ENCODE data around the gene RGS3.
A peak's percentile ranks its signal among the peaks of the same experiment; 100 is the strongest.

RGS3 gene

DNA sequence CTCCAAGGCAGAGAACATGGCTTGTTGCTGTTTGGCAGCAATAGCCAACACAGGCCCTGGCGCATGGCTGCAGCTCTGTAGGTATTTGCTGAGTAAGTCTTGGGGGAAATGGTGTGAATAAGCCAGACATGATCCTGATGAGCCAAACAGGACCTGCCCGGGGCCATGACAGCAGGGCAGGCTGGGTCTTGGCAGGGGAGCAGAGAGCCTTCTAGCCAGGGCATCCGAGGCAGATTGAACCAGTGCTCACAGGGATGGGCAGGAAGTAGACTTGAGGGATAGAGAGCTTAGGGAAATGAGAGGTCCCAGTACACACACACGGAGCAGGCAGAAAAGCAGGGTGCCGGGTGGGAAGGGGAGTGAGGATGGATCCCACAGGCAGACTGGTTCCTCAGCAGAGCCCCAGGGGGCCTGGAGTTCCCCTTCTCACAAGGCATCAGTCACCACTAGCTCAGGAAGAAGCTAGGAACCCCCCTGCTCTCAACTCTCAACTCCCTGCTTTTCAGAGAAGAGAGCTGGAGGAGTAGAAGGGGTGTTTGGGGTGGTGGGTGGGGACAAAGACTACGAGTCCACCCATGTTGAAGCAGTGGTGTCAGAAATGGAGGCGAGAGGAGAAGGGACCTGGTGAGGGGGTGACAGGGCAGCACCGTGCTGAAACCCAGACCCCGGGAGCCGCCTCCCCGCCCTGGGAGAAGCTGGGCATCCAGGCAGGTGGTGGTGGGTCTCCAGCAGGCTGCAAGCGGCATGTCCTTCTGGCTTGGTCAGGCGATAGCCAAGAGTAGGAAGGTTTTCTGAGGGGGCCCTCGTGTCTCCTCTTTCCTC, 111.1 kb downstream of the RGS3 start:
- no peak for DNase-seq

DNA sequence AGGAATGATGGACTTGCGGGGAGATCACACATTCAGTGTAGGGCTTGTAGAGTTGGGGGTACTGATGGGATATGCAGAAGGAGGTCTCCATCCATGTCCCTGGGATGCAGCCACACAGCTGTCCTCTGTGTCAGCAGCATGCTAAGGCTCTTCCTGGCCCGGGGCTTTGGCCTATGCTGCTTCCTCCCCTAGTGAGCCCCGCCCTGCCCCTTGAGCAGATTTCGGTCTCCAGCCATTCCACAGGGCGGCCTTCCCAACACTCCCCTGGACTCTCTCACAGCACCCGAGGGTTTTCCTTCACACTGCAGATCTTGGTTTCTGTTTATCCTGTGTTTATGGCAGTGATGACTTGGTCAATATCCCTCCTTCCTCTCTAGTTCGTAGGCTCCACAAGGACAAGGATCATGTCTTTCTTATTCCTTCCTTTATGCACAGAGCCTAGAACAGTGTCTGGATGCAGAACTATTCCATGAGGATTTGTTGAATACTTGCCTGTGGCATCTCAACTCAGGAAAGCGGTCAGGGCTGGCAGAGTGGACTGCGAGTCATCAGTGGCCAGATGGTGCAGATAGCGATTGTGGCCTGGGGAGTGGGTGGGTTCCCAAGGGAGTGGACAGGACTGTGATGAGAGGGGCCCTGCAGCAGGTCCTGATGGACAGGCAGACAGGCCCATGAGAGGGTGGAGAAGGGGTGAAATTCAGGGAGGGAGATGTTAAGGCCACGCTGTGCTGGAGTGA, 114.2 kb downstream of the RGS3 start:
- no peak for DNase-seq

DNA sequence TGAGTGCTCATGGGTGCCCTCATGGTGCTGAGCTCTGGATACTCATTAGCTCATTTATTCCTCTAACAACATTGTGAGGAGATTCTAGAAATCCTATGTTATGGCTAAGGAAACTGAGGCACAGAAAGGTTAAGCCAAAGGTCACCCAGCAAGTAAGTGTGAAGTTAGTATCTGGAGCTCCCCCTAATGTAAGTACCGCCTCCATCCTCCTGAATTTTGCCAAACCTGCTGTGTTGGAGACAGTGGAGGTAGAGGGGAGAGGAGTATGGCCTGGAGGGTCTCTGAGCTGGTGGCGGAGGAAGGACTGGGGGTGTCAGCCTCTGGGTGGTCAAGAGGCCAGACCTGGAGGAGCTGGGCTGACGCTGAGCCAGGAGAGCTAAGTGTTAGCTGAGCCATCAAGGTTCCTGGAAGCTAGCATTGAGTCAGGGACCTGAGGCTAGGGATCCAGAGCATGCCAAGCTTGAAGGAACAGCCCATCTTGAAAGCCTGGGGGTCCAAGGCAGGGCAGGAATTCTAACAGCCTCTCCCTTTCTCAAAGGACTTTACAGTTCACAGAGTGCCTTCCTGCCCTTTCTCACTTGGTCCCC, 114.8 kb downstream of the RGS3 start:
- no peak for DNase-seq

DNA sequence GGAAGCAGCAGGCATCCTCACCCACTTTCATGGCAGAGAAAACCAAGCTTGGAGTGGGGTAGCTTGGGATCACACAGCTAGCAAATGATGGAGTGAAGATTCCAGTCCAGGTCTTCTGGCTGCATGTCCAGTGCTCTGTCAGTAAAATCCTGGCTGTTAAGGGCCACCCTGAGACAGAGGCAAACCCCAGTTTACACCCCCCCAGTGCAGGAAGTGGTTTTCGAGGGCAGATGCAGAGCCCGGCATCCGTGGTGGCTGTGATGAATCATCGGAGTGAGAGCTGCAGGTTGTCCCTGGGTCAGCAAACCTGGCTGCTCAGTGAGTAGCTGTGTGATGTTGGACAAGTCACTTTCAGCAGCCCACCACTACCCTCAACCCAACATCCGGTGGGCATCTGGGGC, 115.4 kb downstream of the RGS3 start:
- DNase-seq: peak; percentile 65

DNA sequence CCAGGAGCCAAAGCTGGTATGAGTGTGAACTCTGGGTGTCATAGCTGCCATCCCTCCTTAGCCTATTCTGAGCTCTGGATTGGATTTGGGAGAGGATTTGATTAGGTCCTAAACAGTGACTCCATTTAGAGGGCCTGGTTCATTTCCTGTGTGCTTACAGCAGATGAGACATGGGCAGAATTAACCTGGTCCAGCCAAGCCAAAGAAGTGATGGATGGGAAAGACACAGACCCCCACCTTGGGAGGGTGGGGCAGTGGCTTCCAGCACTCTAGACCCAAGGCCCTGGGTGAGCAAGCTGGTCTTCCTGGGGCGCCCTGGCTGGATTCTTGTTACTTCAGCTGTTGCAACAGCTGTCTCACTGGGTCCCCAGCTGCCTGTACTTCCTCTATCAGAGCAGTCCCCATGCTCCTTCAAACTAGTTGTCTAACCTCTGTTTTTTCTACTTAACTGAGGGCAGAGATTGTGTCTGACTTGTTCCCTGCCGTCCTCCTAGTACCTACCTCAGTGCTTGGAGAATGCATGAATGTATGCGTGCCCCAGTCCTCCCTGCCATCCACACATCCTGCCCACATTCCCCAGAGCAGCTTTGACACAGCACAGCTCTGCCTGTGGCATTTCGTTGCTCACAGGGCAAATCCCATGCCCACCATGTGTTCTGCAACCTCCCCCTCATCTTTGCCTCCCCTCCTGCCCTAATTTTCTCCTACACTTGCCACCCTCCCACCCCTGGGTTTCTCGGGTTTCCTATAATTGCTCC, 115.9 kb downstream of the RGS3 start:
- DNase-seq: no peak

DNA sequence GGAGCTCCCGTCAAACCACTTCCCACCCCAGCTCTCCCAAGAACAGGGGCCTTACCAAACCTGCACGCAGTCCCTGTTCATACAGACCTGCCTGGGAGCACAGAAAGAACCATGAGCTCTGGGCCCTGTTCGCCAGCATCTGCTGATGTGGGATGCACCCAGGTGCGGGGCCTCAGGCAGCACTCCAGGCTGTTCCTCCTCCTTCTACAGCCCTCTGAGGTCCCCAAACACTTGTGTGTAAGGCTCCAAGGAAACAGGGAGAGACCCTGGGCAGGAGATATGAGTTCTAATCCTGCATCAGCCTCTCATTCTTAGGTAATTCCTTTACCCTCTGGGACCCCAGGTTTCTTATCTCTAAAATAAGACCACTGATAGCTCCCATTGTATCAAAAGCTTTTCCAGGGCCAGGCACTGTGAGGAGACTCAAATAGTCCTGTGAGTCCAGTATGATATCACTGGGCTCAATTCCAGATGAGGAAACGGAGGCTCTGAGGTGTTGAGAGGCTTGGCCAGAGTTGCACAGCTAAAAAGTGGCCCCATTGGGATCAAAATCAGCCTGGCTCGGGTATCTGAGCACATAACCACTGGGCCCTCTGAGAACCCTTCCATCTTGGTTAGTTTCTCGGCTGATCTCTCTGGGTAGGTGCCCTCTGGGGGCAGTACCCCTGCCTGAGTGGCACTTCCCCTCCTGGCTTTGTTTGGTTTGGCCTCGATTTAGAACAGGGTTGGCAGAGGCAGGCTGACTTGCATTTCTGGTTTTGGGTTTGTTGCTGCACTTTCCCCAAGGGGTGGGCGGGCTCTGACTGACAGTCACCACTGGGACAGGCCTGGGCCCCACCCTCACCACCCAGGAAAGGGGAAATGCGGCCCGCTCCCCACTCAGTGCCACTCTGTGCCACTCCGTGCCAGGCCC, 116.8 kb downstream of the RGS3 start:
- peak; percentile 66 for DNase-seq

DNA sequence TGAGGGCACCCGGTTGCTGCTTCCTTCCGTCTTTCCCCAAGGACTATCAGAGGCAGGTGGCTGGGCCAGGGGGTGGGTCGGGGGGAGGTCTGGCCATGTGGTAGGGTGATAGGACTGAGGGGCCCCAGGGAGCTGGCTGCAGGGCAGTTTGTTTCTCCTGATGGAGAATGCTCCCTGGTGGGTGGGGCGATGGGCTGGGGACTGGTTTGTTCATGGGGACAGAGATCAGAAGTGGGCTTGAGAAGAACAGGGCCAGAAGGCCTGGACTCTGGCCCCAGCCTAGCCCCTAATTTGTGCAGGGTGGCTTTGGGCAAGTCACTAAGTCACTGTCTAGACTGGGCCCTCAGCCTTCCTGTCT, 117.4 kb downstream of the RGS3 start:
- DNase-seq: no peak

DNA sequence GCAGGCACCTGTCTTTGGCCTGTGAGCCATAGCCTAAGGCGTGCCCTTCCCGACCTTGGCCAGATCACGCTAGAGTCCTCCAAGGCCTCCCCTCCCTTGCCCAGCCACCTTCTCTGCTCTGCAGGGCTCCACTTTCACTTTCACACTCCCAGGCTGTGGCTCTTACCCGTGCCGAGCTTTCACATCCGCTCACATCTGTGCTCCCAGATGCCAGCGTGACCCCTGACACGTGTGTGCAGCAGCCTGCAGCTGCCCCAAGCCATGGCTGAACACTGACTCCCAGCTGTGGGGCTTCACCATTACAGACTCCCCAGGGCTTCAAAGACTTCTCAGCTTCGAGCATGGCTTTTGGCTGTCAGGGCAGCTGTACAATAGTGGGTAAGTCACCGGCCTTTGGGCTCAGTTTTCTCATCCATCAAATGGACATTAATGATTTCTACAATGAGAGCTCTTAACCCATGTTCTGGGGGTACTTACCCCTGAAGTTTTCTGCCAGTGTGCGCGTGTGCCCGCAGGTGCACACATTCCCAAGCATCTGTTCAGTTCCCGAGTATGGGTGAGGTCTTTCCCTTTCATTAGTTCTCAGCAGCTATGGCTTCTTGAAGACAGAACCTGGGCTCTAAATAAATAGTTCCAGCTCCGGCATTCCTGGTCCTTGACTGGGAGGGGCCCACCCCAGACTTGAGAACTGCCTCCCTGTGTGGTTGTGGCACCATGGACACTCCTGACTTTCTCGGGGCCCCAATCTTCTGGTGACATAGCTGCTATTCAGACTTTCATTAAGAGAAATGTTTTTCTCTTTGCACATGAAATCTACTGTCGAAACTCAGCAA, 118.6 kb downstream of the RGS3 start:
- peak; percentile 57 for DNase-seq

DNA sequence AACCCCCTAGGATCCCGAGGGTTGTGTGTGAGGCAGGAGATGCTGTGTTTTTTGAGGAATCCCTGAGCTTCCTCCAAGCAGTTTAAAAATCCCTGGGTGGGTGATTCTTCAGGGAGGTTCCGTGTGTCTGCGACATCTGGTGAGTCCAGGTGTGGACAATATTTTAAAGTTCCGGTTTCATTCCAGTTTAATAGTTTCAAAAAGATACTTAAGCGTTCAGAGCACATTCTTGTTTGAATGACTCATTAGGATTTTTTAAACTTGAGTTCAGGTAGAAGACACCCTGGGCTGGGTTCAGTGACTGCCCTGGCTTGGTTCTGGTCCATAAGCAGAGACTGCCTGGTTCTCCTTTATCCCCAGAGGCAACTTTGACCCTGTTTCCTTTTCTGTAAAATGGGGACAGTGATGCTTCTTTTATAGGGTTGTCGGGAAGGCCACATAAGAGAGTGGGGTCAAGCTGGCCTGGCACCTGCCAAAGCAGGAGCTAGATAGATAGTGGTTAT, 119.2 kb downstream of the RGS3 start:
- DNase-seq: no peak

DNA sequence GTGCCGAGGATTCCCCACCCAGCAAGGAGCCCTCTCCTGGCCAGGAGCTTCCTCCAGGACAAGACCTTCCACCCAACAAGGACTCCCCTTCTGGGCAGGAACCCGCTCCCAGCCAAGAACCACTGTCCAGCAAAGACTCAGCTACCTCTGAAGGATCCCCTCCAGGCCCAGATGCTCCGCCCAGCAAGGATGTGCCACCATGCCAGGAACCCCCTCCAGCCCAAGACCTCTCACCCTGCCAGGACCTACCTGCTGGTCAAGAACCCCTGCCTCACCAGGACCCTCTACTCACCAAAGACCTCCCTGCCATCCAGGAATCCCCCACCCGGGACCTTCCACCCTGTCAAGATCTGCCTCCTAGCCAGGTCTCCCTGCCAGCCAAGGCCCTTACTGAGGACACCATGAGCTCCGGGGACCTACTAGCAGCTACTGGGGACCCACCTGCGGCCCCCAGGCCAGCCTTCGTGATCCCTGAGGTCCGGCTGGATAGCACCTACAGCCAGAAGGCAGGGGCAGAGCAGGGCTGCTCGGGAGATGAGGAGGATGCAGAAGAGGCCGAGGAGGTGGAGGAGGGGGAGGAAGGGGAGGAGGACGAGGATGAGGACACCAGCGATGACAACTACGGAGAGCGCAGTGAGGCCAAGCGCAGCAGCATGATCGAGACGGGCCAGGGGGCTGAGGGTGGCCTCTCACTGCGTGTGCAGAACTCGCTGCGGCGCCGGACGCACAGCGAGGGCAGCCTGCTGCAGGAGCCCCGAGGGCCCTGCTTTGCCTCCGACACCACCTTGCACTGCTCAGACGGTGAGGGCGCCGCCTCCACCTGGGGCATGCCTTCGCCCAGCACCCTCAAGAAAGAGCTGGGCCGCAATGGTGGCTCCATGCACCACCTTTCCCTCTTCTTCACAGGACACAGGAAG, 120.2 kb downstream of the RGS3 start:
- DNase-seq: no peak

DNA sequence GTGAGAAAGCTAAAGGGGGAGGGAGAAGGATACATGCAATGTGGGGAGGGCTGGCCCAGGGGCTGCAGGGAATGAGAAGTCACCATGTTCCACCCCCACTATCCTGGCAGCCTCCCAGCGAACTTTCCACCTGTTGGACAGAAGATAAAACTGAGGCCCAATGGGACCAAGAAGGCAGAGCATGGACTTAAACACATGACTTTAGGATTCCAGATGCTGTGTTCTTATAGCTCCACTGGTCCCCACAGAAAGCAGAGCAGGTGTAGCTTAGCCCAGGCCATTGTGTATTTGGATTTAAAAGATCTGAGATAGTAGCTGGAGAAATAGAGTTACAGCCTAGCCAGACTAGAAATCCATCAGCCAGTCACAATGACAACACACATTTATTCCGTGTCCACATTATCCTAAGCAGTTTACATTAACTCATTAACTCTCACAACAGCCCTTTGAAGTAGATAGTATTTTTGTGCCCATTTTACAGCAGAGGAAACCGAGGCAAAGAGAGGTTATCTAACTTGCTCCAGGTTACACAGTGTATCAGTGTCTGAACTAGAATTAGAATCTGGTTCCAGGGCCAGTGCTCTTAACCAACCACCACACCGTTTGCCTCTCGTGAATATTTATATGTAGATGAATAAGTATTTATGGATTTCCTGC, 121.0 kb downstream of the RGS3 start:
- DNase-seq: no peak

DNA sequence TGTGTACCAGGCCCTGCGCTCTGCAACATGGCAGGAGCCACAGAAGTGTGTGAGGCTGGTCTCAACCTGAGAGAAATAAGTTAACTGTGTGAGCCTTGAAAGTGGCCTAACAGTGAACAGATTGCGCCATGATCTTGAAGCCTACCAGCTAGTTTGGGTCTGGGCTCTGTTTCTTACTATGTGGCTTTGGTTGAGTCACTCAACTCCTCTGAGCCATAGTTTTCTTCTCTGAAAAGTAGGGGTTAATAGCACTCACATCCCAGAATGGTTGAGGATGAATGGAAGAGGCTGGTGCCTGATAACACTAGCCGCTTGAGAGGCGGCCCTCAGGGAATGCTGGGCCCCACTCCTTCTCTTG, 121.5 kb downstream of the RGS3 start:
- no peak for DNase-seq

DNA sequence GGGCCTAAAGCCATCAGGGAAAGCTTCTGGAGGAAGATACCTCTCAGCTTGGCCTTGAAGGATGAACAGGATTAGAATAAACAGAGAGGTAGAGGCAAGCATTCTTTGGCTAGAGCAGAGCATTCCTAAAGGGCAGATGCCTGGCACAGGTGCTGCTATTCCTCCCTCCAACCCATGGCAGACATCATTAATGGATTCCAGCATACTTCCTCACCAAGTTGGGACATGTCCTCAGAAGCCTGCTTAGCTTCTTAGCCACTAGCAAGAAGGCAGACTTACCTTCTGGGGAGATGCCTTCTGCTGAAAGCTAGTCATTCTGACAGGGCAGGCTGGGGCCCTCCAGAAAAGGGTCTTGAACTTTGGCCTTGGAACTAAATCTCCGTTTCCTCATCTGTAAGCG, 122.0 kb downstream of the RGS3 start:
- no peak for DNase-seq

DNA sequence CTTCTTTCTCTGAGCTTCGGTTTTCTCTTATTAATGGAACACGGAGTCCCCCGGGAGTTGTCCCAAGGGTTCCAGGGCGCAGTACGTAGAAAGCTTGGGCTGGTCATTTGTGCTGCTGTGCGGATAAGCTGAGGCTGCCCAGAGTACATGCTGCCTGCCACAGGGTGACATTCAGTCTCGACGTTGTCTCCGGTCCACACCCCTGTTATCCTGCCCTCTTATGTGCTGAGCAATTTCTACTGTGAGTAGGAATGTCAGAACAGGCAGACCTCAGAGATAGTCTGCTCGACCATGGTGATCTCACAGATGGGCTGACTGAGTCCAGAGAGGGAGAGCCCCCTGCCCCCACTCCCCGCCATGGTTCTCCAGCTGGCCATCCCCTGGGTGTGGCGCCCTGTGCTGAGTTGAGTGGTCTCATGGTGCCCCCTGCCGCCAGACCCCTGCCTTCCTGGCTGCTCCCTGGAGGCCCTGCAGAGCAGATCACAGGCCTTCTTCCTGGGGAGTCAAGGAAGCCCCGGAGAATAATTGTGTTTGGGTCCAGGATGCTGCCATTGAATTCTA, 124.0 kb downstream of the RGS3 start:
- no peak for DNase-seq

DNA sequence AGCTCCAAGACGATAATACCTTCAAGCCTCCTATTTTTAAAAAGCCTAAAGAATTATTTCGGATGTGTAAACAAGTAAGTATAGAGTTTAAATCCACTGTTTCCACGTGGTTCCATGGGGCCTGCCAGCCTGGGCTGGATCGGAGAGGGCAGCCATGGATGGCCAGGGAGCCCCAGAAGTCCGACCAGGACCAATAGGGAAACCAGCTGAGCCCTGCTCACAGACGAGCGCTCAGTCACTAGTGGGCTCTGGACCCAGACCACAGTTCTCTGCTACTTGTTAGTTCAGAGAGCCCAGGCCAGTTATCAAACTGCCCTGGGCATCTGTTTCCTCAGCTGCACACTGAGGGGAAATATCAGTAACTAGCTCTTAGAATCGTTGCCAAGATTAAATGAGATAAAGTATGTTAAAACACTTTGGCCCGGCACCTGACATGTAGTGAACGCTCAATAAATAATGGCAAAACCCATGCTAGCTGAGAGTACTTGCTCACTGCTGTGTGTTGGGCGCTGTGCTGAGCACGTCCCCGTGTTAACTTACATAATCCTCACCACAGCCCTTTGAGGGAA, 124.8 kb downstream of the RGS3 start:
- DNase-seq: no peak

DNA sequence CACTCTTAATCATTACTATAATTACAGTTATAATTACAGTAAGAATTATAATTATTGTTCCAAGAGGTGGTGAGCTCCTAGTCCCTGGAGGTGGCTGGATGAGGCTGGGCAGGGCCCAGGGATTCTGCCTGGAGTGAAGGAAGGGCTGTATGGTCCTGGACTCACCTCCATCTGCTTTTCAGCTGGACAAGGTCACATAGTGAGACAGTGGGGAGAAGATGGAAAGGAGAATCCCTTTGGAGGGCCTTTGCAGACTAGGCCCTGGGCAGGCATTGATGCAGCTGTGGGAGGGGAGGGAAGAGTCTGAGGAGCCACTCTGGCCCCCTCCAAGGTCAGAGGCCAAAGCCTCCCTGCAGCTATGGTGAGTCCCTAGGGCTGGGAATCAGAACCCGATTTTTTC, 125.4 kb downstream of the RGS3 start:
- no peak for DNase-seq

DNA sequence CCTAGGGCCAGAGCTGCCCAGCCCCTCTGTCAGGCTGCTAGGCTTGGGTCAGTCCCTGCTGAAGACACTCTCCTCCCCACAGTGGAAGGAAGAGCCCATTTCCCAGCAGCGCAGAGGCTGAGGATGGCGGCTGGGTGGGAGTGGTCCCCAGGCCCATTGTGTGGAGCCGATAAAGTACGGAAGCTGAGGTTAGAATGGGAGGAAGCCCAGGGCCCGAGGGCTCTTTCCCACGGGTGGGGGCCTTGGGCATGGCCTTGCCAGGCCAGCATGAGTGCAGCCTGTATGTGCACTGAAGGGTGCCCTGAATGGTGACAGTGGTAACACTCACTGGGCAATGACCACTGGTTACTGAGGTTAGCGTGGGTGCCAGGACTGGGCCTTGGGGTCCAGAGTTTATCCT, 125.9 kb downstream of the RGS3 start:
- DNase-seq: no peak

DNA sequence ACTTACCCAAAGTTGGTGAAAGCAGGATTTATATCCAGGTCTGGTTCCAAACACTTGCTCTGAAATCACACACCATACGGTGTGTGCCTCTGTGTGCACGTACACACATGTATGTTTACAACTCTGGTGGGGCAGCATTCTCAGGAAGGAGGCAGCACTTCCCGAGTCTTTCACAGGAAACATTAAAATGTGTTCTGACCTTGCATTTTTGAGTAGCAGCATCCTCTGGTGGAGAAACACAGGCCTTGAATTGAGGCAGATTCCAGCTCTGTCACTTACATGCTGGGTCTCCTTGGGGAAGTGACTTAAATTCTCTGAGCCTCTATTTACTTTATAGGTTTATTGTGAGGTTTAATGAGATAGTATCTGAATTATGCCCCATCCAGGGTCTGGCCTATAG, 126.4 kb downstream of the RGS3 start:
- no peak for DNase-seq

DNA sequence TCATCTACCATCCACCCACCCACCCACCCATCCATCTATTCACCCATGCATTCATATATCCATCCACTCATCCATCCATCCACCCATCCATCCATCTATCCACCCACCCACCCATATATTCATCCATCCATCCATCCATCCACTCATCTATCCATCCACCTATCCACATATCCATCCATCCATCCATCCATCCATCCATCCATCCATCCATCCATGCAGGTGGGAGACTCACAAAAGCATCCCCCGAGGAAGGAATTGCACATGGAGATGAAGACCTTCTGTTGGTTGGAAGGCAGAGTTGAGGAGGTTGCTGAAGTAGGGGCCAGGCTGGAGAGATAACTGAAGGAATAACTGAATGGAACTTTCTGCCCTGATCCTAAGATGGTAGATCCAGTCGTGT, 126.9 kb downstream of the RGS3 start:
- no peak for DNase-seq

Measured in stimulated activated CD4-positive, alpha-beta T cell treated with anti-CD3 and anti-CD28 coated beads, Interleukin-12 subunit alpha, Interleukin-12 subunit beta, amount 100 ng/mL, for 4 hours (primary cell).